ENCODE measurements around the gene SATB2.

The SATB2 gene

GRCh38 chr2:199424160-199424559 is 33.6 kb downstream of the SATB2 start:
- TF ChIP-seq, protein P1, sequence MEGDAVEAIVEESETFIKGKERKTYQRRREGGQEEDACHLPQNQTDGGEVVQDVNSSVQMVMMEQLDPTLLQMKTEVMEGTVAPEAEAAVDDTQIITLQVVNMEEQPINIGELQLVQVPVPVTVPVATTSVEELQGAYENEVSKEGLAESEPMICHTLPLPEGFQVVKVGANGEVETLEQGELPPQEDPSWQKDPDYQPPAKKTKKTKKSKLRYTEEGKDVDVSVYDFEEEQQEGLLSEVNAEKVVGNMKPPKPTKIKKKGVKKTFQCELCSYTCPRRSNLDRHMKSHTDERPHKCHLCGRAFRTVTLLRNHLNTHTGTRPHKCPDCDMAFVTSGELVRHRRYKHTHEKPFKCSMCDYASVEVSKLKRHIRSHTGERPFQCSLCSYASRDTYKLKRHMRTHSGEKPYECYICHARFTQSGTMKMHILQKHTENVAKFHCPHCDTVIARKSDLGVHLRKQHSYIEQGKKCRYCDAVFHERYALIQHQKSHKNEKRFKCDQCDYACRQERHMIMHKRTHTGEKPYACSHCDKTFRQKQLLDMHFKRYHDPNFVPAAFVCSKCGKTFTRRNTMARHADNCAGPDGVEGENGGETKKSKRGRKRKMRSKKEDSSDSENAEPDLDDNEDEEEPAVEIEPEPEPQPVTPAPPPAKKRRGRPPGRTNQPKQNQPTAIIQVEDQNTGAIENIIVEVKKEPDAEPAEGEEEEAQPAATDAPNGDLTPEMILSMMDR (IDR thresholded peaks at IDR 0.05; ENCODE audit: insufficient read depth, missing control alignments): no peak
- FAIRE-seq (no peak), DNase-seq (ENCODE audit: insufficient read length, low spot score) (no peak)

DNA sequence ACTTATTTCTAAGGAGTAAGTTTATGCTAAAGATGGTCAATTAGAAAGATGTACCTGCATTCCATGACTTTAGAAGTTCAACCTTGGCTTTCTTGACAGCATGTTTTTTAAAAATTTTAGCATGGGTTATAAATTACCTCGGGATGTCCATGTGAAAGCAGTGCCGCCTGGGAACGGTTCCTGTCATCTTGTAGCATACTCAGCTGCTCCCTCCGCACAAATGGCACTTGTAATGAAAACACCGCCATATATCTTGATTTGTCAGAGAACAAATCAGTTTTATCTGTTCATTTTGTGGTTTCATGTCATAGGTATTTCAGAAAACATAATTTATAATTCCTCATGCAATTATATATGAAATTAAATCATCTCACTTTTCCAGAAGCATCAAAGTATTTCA is 38.3 kb downstream of the SATB2 start:
- TF ChIP-seq, protein P1 (IDR thresholded peaks at IDR 0.05; ENCODE audit: insufficient read depth, missing control alignments): no peak
- no peak for FAIRE-seq

DNA sequence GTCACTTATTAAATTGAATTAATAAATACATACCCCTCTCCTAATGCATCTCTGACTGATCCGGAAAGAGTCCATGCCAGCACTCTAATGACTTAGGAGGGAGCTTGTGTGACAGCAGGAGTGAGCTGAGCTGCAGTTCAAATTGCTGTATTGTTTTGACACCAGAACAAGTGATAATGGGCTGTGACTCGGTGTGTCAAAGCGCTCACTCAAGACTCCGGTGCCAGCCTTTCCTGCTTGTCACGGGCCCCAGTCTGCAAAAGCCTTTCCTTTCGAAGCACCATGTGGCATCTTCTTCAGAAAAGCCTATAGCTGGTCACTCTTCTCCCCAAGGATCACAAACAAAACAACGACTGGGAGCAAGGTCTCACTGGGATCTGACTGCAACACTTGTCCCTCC is 43.3 kb downstream of the SATB2 start:
- TF ChIP-seq, protein P1 (IDR thresholded peaks at IDR 0.05; ENCODE audit: insufficient read depth, missing control alignments): no peak
- FAIRE-seq (no peak), DNase-seq (ENCODE audit: insufficient read length, low spot score) (no peak)

More for the DNA sequence above, 38.3 kb downstream of the SATB2 start:
- no peak for DNase-seq (ENCODE audit: insufficient read length, low spot score)

DNA sequence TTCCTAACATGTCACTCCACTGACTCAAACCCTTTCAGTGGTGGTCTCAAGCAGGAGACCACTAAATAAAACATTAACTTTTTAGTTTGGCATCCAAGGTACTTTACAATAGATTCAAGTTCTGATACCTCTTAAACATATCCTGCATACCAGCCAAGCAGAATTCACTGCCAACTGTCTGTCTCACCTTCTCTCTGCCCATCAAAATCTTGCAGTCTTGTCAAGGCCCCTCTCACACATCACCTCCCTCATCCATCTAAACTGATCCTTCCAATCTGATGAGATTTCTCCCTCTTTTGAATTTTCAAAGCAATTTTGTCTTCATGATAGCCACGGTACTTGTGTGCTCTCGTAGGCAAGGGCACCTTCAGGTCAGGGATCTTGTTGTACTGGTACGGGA is 43.7 kb downstream of the SATB2 start:
- no peak for FAIRE-seq
- TF ChIP-seq, protein P1 (IDR thresholded peaks at IDR 0.05; ENCODE audit: insufficient read depth, missing control alignments): no peak
- no peak for DNase-seq (ENCODE audit: insufficient read length, low spot score)

GRCh38 chr2:199409759-199410529 is 47.8 kb downstream of the SATB2 start:
- no peak for DNase-seq (ENCODE audit: insufficient read length, low spot score)
- FAIRE-seq: no peak
- TF ChIP-seq, protein P1 (IDR thresholded peaks at IDR 0.05; ENCODE audit: insufficient read depth, missing control alignments): no peak

DNA sequence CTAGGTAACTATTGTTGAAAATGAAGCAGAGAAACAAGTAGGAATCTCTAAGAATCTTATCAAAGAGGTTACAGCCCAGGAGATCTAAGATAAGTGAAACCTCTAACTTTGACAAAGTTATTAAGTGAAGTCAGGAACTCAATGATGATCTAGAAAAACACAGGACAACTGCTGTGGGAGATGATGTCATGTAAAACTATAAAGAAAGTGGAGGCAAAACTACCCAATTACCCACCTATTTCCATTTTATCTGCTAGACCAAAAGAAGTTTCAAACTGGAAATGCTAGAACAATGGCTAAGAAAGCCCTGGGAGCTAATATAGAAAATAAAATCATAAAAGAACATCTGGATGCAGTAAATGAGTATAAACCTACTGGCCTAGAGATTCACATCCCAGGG is 50.3 kb downstream of the SATB2 start:
- TF ChIP-seq, protein P1 (IDR thresholded peaks at IDR 0.05; ENCODE audit: insufficient read depth, missing control alignments): no peak
- no peak for FAIRE-seq

DNA sequence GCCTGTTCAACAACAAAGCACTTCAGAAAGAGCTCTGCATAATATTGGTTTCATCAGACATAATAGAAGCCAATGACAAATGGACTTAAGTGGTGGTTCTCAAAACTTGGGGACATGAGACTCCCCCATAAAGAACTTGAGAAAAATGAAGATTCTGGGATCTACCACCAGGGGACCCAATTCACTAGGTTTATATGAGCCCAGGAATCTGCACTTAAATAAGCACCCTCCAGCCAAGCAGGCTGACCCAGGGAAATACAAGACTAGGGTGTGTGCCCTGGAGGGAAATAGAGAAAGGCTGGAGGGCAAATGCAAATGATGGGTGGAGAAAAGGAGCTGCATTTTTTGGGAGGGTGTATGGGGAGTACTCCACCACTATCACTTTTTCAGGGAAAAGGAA is 52.5 kb downstream of the SATB2 start:
- TF ChIP-seq, protein P1 (IDR thresholded peaks at IDR 0.05; ENCODE audit: insufficient read depth, missing control alignments): no peak
- FAIRE-seq (no peak), DNase-seq (ENCODE audit: insufficient read length, low spot score) (no peak)

More for the DNA sequence above, 50.3 kb downstream of the SATB2 start:
- DNase-seq (ENCODE audit: insufficient read length, low spot score): no peak

All from D721Med (cell line).